ENCODE results near the gene MAPRE2.

The MAPRE2 gene

DNA sequence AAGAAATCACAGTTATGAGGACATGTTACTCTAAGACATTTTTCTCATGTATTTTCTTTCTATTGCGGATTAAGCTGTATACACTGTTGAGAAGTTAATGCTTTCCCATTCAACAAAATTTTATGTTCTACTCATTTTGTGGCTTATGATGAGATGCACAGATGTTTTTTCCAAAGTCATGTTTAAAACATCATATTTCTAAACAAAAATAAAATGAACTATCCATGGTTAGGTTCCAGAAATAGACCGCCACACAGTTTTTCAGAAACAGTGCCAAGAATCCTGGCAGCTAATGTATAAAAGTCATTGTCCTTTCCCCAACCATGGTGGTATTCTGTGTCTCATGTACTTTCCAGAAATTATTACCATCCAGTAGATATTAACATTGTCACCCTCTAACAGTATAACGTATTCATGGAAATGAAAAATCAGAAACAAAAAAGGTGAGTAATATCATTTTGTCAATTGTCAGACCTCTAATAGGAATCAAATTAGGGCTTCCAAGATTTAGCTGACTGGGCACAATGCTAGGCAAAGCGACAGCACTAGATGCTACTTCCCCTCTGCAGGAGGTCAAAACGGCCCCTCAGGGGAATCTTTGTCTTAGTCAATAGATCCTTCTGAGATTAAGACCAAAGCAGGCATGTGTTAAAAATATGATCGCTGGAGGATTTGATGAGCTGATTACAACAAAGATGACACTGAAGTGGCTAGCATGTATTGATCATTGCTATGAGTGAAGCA lies 145.2 kb downstream of the MAPRE2 start:
- DNase-seq, result no peak

DNA sequence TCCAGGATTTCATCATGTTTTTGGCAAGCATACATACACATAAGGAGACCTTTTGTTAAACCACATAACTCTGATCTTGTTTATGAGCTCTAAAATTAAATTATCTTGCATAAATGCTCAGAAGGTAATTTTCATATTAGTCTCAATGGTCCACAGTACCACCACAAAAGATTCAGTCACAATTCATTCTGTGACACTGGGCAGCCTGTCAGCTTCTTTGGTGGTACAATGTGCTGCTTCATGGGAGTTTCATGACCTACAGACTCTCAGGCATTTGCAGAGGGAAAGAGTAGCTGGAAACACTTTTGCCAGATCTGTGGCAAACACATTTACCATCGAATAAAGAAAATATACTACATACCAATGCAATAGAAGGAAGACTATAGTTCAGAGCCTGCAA lies 148.3 kb downstream of the MAPRE2 start:
- no peak for DNase-seq

DNA sequence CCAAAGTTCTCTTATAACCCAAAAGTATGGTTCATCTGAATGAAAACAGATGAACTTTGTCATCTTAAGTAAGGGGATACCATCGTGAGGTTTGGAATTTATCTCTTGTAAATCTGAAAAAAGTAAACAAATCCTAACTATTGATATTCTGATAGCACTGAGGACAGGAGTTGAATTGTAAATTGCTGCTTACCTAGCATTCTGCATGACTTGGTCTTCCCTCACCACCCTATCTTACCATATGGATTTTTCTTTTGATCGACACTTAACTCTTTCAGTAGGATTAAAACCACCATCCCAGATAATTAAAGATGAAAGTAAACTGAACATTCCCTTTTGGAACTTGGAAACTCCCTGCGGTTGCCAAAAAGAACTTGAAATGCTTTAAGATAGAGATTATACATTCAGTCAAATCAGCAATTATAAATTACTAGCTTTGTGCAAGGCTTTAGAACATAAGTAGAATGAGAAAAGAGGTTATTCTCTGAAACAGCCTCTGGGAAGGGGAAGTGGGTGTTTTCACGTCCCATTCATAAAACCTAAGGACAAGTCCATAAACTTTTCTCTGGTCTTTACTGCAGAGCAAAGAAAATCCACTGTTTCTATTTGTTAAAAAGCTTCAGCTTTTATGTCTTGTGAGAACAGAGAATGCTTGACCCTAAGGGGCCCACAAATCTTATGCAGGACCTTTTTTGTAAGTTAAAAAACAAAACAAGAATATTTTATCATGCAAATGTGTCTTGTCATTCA lies 149.9 kb downstream of the MAPRE2 start:
- no peak for DNase-seq

DNA sequence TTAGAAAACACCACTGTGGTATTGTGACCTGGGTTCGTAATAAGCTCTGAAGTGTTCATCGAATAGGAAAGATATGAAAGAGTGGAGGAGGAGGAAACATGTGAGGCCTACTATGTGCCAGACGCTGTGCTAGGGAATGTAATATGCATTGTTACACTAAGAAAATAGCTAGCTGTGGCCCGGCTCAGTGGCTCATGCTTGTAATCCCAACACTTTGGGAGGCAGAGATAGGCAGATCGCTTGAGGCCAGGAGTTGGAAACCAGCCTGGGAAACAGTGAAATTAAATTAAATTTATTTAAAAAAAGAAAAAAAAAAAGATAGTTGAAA lies 150.4 kb downstream of the MAPRE2 start:
- no peak for DNase-seq

DNA sequence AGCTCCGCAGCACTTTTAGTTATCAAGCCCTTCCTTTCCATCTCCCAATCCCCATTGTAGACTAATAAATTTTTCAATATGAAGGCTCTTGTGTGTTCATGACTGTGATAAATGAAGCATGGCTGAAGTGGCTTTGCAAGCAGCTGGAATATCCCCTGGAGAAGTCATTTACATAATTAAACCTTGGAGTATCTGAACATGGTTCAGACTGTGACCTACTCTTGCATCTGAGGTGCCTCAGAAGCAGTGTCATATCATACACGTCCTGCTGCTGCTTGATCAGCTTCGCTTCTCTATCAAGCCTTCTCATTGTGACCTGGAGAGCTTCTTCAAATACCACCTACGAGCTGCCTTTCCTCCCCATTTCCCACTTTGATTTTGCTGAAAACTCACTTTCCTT lies 151.2 kb downstream of the MAPRE2 start:
- no peak for DNase-seq

Measured in activated gamma-delta T cell treated with Interleukin-2 at 50 U/mL for 16 hours (primary cell).